ENCODE measurements around the gene DBNL.

DBNL gene

DNA sequence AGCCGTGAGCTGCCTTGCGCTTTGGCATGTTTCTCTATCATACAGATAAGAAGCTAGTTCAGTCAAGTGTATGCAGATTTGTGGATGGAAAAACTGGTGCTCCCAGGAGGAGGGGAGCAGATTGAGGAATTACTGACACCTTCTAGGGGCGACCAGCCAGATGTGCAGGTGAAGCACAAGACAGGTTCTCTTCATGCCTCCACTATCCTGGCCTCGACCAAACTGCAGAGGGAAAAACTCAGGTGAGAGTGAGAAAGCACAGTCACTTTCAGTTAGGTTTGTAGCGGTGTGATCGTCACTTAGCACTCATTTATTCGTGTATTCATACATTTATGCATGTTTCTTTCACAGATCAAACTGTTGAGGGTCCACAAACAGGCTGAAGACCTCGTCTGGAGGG, 600 bp upstream of the DBNL start:
- DNase-seq, result no peak

DNA sequence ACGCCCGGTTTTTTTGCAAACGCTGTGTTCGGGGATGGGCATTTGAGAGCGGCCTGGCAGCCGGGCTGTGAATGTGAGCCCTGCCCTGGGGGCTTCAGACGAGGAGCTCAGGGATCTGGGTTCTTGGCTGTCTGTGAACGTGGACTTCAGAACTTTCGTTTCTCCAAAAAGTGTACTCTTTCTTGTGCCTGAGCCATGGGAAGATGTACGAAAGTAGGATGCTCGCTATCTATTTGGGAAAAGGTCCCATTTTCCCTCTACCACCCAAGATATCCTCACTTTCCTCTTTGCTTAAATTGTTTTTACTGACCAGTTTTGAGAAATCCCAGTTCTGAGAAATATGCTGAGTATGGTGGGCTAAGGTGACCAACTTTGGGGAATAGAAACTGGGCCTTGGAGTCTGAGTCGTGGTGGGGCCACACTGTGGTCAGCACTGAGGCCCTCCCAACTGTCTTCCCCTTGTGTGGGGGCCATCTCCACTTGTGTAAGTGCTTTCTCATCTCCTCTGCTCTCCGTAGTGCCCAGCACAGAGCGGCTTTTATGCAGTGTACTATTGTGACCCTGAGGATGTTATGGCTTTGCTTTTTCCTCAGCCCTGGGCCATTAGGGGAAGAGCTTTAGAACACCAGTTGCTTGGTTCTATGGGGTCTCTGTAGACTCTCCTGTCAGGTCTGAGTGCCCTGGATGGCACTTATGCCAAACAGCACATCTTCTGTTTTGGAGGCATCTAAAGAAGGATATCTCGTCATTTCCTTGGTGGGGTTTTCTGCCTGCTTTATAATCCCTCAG, 918 bp downstream of the DBNL start:
- DNase-seq, result no peak

DNA sequence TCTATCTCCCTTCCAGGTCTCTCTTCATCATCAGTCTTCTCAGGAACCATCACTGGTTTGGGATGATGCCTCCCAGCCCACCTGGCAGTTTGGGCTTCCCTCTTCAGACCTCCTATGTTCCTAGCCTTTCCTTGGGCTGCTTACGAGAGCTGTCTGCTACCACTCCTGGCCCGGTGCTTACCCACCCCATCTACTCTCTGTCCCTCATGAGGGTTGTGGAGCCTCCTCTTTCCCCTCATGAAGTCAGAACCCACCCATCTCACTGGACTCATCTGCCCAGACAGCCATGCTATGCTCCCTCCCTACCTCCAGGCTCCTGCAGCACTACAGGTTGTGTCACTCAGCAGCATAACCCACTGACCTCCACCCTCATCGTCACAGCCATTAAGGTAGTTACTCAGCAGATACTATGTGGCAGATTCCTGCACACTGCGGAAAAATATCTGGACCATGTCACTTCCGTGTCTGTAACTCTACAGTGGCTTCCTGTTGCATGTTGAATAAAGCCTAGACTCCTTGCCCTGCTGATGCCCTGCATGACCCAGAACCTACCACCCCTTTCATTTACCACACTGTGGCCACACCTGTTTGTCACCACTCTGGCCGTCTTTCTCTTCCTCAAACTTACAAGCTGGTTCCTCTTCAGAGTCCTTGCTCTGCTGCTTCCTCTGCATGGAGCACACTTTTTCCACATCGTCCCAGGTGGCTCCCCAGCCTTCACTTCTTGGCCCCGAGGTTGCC, 2.0 kb downstream of the DBNL start:
- no peak for DNase-seq

DNA sequence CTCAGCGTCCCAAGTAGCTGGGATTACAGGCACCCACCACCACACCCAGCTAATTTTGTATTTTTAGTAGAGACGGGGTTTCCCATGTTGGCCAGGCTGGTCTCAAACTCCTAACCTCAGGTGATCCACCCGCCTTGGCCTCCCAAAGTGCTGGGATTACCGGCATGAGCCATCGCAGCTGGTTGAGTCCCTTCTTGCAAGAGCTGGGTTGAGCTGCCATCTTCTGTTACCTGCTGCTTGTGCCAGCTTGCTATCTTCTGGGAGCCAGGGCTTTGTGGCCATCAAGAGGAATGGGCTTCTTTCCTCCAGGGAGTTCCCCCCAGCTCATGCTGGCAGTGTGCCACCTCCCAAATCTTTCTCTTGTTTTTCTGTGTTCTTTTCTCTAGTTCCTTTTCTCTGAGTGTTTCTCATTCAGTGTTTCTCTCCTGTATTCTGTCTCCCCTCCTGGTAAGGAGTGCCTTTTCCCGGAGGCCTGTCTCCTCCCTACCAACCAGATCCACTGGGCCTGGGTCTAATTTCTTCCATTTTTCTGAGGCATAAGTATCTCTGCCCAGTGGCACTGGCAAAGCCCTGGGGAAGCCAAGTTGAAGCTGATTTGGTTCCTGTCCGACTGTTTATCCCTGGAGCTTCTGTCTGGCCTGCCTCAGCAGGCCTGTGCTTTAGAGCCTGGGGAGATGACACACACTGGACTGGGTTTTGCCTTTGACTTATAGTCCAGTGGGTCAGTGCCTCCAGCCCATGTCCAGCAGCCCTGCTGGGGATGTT, 3.7 kb downstream of the DBNL start:
- DNase-seq, result no peak

DNA sequence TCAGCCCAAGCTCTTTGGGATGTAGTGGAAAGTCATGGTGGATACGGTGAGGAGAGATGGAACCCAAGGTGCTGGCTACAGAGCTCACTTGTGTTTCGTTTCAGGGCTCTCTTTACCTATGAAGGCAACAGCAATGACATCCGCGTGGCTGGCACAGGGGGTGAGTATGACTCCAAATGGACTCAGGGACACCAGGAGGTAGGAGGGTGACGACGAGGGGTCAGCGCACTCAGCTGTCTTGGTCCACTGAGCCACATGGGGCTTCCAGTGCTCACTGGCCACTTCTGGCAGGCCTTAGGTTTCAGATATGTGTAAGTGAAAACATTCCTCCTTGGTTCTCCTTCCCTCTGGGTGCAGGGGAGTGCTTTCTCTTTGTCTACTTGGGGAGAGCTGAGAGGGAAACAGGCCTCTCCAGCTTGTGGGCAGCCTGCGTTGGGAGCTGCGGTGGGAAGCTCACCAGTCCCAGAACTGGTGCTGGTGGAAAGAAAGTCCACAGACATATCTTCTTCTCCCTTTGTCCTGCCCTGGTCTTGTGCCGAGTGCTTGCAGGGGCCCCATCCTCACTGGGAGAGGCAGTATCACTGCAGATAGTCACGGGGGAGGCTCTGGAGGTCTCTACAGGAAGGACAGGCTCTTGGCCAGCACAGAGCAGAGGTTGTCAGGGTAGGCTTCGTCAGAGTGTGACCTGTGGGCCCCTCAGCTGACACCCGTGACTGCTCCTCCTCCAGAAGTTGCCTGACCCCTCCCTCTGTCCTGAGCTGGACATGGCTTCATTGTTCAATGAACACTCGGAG, 5.8 kb downstream of the DBNL start:
- DNase-seq, result no peak

DNA sequence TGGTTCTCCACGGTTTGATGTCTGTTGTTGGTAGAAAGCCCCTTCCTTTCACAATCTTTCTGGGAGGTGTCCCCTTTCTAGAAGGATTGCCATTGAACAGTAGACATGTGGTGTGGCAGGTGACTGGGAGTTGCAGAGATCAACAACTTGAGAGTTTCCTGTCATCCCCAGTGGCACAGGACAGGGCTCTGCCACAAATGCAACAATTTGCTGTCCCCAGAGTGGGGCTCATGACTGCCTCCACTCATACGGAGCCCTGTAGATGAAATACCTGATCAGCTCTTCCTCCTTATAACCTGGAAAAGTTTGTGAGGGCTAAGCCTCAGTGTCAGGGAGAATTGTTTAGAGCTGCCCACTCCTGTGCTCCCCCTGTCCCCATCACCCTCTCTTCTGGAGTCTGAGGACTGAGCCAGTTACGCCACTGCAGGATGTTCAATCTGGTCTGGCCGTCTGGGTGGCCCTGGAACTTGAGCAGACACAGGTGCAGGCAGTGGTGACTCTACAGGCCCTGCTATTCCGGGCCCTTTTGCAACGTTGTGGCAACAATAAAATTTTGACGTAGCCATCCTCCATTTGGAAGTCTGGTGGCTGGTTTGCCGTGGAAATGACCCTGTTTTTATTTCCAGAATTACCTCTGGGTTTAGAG, 6.5 kb downstream of the DBNL start:
- no peak for DNase-seq

DNA sequence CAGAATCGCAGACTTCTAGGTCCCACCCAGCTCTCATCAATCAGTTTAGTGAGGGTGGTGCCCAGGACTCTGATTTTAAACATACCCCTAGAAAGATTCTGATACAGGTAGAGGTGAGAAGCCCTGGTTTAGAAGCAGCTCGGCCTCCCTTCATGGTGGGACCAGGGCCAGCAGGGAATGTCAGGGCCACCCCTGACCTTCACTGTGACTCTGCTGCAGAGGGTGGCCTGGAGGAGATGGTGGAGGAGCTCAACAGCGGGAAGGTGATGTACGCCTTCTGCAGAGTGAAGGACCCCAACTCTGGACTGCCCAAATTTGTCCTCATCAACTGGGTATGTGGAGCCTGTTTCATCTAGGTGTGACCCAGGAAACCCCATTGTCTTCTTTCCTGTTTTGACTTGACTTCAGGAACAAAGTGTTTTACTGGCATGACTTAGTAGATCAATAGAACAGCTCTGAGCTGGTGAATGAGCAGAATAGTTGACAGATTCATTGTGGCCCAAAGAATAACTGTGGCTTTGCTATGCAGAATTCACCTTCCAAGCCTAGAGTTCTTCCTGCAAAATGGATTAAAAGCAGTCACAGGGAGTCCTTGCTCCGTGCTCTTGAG, 7.2 kb downstream of the DBNL start:
- DNase-seq, result no peak

DNA sequence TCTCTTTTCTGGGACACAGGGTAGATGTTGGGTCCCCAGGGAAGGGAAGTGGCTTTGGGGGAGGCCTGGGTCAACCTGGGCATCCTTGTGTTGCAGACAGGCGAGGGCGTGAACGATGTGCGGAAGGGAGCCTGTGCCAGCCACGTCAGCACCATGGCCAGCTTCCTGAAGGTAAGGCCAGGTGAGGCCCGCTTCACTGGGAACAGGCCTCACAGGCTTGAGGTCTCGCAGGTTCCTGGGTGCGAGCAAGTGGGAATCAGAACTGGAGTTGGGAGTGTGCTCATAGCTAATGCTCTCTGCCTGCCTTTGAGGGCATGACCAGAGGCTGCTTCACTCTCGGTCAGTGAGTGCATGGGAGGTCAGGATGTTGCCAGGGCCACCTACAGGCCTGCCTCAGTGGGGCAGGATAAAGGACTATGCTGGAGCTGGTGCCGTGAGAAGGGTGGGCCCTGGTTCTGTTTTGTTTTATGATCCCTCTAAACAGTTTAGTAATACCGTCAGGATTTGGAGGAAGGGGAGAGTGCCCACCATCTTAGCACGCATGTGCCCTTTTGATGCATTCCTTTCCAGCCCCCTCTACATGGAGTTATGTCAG, 8.4 kb downstream of the DBNL start:
- DNase-seq, result no peak

DNA sequence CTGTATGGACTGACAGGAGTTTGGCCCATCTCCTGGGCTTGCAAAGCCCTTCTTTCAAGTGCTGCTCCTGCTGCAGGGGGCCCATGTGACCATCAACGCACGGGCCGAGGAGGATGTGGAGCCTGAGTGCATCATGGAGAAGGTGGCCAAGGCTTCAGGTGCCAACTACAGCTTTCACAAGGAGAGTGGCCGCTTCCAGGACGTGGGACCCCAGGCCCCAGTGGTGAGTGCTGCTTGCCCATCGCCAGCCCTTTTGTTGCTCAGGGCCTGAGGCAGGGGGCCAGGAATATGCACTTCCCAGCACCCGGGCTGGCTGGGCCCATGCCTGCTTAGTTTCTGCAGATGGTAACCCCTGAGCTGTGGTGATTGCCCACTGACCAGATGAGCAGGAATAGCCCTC, 12.2 kb downstream of the DBNL start:
- no peak for DNase-seq

DNA sequence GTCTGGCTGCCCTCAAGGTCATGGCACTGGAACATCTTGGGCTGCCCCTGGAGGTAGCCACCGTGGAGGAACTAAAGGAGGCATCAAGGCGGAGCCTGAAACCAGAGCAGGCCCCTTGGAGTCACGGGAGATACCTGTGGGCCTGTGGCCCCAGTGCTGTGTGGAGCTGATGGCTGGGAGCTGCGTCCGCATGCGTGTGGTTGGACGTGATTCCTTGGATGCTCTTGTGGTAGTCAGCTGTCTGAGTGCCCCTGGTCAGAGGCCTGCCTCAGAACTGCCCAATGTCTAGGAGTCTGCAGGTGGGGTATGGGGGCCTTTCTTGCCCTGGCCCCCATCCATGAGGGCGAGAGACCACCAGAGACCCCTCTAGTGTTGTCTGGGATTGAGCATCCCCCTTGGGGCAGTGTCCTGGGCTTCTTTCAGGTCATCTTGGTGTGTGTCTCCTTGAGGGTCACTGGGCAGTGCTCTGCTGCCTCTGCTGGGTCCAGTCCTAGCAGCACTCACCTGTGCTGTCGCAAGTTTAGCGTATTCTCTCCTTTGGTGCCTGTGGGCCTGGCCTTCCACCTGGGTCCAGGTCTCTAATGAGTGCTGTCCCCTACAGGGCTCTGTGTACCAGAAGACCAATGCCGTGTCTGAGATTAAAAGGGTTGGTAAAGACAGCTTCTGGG, 12.8 kb downstream of the DBNL start:
- no peak for DNase-seq

DNA sequence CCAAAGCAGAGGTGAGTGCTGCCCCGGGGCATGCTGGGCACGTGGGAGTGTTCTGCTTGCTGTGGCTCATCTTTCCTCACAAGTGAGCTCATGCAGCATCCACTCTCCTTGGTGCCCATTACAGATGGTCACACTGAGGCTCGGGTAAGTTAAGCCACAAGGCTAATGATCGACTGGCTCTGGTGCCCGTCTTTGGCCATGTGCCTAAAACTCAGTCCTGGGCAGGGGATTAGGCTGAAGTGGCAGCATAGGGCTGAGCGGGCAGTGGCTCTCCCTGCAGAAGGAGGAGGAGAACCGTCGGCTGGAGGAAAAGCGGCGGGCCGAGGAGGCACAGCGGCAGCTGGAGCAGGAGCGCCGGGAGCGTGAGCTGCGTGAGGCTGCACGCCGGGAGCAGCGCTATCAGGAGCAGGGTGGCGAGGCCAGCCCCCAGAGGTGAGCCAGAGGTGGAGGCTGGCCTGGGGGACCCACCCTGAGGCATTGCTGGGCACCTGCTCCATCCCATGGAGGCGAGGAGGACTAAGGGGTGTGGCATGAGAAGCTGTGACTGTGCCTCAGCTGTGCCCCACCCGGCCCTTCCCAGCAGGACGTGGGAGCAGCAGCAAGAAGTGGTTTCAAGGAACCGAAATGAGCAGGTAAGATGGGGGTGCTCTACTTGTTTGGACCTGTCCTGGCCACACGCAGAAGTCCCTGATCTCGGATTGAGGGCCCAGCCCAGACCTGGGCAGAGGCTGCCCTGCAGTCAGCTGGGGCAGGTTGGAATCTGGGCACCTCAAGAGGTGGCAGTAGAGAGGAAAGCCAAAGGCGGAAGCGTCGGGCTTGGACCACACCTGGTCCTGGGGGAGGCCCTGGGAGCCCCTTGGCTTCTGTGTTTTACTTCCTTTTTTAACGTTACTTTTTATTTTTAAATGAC, 13.6 kb downstream of the DBNL start:
- no peak for DNase-seq

DNA sequence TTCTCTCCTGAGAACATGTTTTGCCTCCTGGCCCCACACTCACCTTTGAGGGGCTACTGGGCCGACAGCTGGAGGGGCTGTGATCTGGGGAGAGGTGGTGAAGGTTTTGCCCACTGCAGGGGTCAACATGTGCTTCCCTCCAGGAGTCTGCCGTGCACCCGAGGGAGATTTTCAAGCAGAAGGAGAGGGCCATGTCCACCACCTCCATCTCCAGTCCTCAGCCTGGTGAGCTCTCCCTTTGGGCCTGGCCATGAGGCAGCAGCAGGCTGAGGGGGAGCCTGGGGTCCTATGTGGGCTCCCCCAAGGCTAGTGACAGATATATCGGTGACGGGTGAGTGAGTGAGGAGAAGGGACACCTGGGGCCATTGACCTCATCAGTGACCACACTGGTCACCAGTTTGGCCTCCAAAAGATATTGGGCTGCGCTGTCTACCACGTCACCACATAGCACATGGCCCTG, 14.3 kb downstream of the DBNL start:
- DNase-seq, result no peak

DNA sequence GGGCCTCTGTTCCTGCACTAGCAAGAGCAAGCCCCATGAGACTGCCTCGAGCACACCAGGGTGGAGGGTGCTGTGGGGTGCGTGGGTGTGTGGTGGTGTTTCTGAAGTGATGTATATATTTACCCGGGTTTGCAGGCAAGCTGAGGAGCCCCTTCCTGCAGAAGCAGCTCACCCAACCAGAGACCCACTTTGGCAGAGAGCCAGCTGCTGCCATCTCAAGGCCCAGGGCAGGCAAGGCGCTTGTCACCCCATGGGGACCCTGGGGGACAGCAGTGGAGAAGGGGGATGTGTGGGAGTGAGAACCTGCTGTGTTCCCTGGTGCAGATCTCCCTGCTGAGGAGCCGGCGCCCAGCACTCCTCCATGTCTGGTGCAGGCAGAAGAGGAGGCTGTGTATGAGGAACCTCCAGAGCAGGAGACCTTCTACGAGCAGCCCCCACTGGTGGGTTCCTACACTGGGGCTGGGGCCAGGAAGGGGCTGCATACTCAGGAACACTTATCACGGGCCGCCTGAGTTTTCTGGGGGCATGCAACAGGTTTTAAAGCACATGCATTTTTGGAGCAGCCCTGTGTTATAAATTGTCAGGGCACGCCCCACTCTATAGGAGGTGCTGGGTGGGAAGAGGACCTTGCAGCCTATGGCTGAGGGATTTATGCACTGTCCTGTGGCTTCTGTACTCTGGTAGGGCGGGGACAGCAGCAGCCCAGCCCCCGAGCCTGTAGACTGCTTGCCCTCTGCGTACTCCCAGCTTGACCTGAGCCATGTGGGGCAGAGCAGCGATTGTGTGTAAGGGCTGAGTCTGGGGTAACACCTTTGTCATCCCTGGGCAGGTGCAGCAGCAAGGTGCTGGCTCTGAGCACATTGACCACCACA, 15.0 kb downstream of the DBNL start:
- DNase-seq, result no peak

DNA sequence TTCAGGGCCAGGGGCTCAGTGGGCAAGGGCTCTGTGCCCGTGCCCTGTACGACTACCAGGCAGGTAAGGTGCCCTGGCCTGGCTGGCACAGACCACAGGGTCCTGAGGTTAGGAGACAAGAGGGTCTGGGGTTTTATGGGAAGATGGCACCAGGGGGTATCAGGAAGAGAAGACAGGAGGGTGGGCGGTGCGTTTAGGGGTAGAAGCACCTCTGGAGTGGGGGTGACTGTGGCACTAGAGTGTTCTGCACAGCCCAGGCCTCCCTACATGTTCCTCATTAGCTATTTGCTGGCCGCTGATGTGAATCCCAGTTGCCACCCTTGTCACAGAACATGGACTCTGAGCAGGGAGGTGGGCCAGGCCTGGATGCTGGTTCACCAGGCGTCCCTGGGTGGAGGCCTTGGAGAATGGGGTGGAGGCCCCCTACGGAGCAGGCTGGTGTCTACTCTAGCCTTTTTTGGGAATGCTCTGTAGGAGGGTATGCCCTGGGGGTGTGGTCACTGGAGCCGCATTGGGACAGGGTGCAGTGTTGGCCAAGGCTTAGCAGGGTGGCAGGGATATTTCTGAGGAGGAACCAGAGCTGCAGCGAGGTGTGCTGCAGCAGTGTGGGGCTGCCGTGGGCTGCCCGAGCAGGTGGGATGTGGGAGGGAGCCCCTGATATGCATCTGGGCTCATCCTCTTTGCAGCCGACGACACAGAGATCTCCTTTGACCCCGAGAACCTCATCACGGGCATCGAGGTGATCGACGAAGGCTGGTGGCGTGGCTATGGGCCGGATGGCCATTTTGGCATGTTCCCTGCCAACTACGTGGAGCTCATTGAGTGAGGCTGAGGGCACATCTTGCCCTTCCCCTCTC, 15.8 kb downstream of the DBNL start:
- DNase-seq, result no peak

DNA sequence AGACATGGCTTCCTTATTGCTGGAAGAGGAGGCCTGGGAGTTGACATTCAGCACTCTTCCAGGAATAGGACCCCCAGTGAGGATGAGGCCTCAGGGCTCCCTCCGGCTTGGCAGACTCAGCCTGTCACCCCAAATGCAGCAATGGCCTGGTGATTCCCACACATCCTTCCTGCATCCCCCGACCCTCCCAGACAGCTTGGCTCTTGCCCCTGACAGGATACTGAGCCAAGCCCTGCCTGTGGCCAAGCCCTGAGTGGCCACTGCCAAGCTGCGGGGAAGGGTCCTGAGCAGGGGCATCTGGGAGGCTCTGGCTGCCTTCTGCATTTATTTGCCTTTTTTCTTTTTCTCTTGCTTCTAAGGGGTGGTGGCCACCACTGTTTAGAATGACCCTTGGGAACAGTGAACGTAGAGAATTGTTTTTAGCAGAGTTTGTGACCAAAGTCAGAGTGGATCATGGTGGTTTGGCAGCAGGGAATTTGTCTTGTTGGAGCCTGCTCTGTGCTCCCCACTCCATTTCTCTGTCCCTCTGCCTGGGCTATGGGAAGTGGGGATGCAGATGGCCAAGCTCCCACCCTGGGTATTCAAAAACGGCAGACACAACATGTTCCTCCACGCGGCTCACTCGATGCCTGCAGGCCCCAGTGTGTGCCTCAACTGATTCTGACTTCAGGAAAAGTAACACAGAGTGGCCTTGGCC, 16.6 kb downstream of the DBNL start:
- DNase-seq, result no peak

DNA sequence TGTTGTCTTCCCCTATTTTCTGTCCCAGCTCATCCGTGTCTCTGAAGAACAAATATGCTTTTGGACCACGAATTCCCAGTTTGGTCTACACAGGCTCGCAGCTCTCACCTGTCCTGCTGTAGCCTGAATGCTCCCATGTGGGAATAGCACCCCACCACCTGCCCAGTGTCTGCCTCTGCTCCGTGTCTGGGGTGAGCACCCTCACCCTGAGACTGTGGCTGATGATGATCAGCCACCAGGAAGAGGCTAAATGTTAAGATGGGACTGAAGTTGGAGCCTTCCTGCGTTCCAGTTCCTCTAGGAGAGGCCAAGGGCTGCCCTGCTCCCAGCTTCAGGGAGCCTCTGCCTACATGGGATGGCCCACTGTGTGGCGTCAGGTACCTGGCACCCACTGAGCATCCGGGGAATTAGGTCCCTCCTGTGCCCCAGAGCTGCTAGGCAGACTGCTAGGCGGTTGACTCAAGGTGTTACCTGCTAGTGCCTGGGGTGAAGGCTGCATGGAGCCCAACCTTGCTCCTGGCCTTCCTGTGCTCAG, 17.2 kb downstream of the DBNL start:
- no peak for DNase-seq
